ENCODE data around the gene MYRIP.
"Not testable (repeated sequence)": the region's sequence is repeated elsewhere in the genome, so short reads cannot be mapped to it uniquely, and the experiment has no call there.

The MYRIP gene

GRCh38 chr3:40079203-40079846, 269.9 kb downstream of the MYRIP start:
- Histone ChIP-seq H3K27me3 (replicated peaks; ENCODE audit: control insufficient read depth, insufficient read depth, low read length, poor library complexity, severe bottlenecking) (no peaks in the 10 kb centered on the region), H3K4me1 (ENCODE audit: control insufficient read depth, insufficient read depth, low read length, poor library complexity, severe bottlenecking) (no peaks in the 10 kb centered on the region), H3K9me3 (ENCODE audit: control insufficient read depth, low read length) (no peaks in the 10 kb centered on the region), H3K4me3 (ENCODE audit: insufficient read depth, low read depth, low read length, poor library complexity, severe bottlenecking) (no peak overlapping the region), H3K27ac (ENCODE audit: insufficient read depth, low read length, poor library complexity, severe bottlenecking) (no peak overlapping the region), H3K36me3 (ENCODE audit: control insufficient read depth, insufficient read depth, low read length) (no peaks in the 10 kb centered on the region)
- no peak for DNase-seq

- Histone ChIP-seq H3K9me3 (ENCODE audit: control insufficient read depth, low read length) (no peaks in the 10 kb centered on the region), H3K27me3 (replicated peaks; ENCODE audit: control insufficient read depth, insufficient read depth, low read length, poor library complexity, severe bottlenecking) (no peaks in the 10 kb centered on the region), H3K27ac (ENCODE audit: insufficient read depth, low read length, poor library complexity, severe bottlenecking) (no peak overlapping the region), H3K36me3 (ENCODE audit: control insufficient read depth, insufficient read depth, low read length) (no peaks in the 10 kb centered on the region), H3K4me3 (ENCODE audit: insufficient read depth, low read depth, low read length, poor library complexity, severe bottlenecking) (no peak overlapping the region), H3K4me1 (ENCODE audit: control insufficient read depth, insufficient read depth, low read length, poor library complexity, severe bottlenecking) (no peaks in the 10 kb centered on the region)
- no peak for DNase-seq
Observed at GRCh38 chr3:40079847-40080240, 270.4 kb downstream of the MYRIP start.

GRCh38 chr3:40083066-40083465, 273.7 kb downstream of the MYRIP start:
- H3K36me3 ChIP-seq (ENCODE audit: control insufficient read depth, insufficient read depth, low read length) = no peaks in the 10 kb centered on the region
- DNase-seq = no peak
- H3K4me1 ChIP-seq (ENCODE audit: control insufficient read depth, insufficient read depth, low read length, poor library complexity, severe bottlenecking) = no peaks in the 10 kb centered on the region
- H3K9me3 ChIP-seq (ENCODE audit: control insufficient read depth, low read length) = no peaks in the 10 kb centered on the region
- no peak overlapping the region for H3K27ac ChIP-seq (ENCODE audit: insufficient read depth, low read length, poor library complexity, severe bottlenecking)
- H3K4me3 ChIP-seq (ENCODE audit: insufficient read depth, low read depth, low read length, poor library complexity, severe bottlenecking) = no peak overlapping the region
- H3K27me3 ChIP-seq (replicated peaks; ENCODE audit: control insufficient read depth, insufficient read depth, low read length, poor library complexity, severe bottlenecking) = no peaks in the 10 kb centered on the region

GRCh38 chr3:40084424-40084823, 275.0 kb downstream of the MYRIP start:
- not testable (repeated sequence) for H3K4me1 ChIP-seq (ENCODE audit: control insufficient read depth, insufficient read depth, low read length, poor library complexity, severe bottlenecking); H3K27me3 ChIP-seq (replicated peaks; ENCODE audit: control insufficient read depth, insufficient read depth, low read length, poor library complexity, severe bottlenecking); H3K36me3 ChIP-seq (ENCODE audit: control insufficient read depth, insufficient read depth, low read length); H3K4me3 ChIP-seq (ENCODE audit: insufficient read depth, low read depth, low read length, poor library complexity, severe bottlenecking); DNase-seq; H3K27ac ChIP-seq (ENCODE audit: insufficient read depth, low read length, poor library complexity, severe bottlenecking); H3K9me3 ChIP-seq (ENCODE audit: control insufficient read depth, low read length)

GRCh38 chr3:40086890-40087883, 277.8 kb downstream of the MYRIP start:
- no peaks in the 10 kb centered on the region for H3K4me1 ChIP-seq (ENCODE audit: control insufficient read depth, insufficient read depth, low read length, poor library complexity, severe bottlenecking)

GRCh38 chr3:40088527-40089170, 279.2 kb downstream of the MYRIP start:
- H3K36me3 ChIP-seq (ENCODE audit: control insufficient read depth, insufficient read depth, low read length) = no peaks in the 10 kb centered on the region
- no peaks in the 10 kb centered on the region for H3K4me1 ChIP-seq (ENCODE audit: control insufficient read depth, insufficient read depth, low read length, poor library complexity, severe bottlenecking)
- no peak for DNase-seq
- H3K9me3 ChIP-seq (ENCODE audit: control insufficient read depth, low read length) = no peaks in the 10 kb centered on the region
- H3K27ac ChIP-seq (ENCODE audit: insufficient read depth, low read length, poor library complexity, severe bottlenecking) = no peak overlapping the region
- H3K27me3 ChIP-seq (replicated peaks; ENCODE audit: control insufficient read depth, insufficient read depth, low read length, poor library complexity, severe bottlenecking) = no peaks in the 10 kb centered on the region
- H3K4me3 ChIP-seq (ENCODE audit: insufficient read depth, low read depth, low read length, poor library complexity, severe bottlenecking) = no peak overlapping the region

More at GRCh38 chr3:40086890-40087883, 277.8 kb downstream of the MYRIP start:
- no peaks in the 10 kb centered on the region for H3K9me3 ChIP-seq (ENCODE audit: control insufficient read depth, low read length)
- H3K27ac ChIP-seq (ENCODE audit: insufficient read depth, low read length, poor library complexity, severe bottlenecking) = no peak overlapping the region
- no peaks in the 10 kb centered on the region for H3K27me3 ChIP-seq (replicated peaks; ENCODE audit: control insufficient read depth, insufficient read depth, low read length, poor library complexity, severe bottlenecking)
- no peak overlapping the region for H3K4me3 ChIP-seq (ENCODE audit: insufficient read depth, low read depth, low read length, poor library complexity, severe bottlenecking)
- H3K36me3 ChIP-seq (ENCODE audit: control insufficient read depth, insufficient read depth, low read length) = no peaks in the 10 kb centered on the region
- no peak for DNase-seq

- Histone ChIP-seq H3K27ac (ENCODE audit: insufficient read depth, low read length, poor library complexity, severe bottlenecking) (no peak overlapping the region), H3K9me3 (ENCODE audit: control insufficient read depth, low read length) (no peaks in the 10 kb centered on the region), H3K27me3 (replicated peaks; ENCODE audit: control insufficient read depth, insufficient read depth, low read length, poor library complexity, severe bottlenecking) (no peaks in the 10 kb centered on the region), H3K4me1 (ENCODE audit: control insufficient read depth, insufficient read depth, low read length, poor library complexity, severe bottlenecking) (no peaks in the 10 kb centered on the region), H3K4me3 (ENCODE audit: insufficient read depth, low read depth, low read length, poor library complexity, severe bottlenecking) (no peak overlapping the region), H3K36me3 (ENCODE audit: control insufficient read depth, insufficient read depth, low read length) (no peaks in the 10 kb centered on the region)
- DNase-seq = no peak
Observed at GRCh38 chr3:40096661-40097111, 287.3 kb downstream of the MYRIP start.

- H3K27ac ChIP-seq (ENCODE audit: insufficient read depth, low read length, poor library complexity, severe bottlenecking) = no peak overlapping the region
- H3K9me3 ChIP-seq (ENCODE audit: control insufficient read depth, low read length) = no peaks in the 10 kb centered on the region
- H3K27me3 ChIP-seq (replicated peaks; ENCODE audit: control insufficient read depth, insufficient read depth, low read length, poor library complexity, severe bottlenecking) = no peaks in the 10 kb centered on the region
- no peaks in the 10 kb centered on the region for H3K4me1 ChIP-seq (ENCODE audit: control insufficient read depth, insufficient read depth, low read length, poor library complexity, severe bottlenecking)
- DNase-seq = no peak
- no peaks in the 10 kb centered on the region for H3K36me3 ChIP-seq (ENCODE audit: control insufficient read depth, insufficient read depth, low read length)
- no peak overlapping the region for H3K4me3 ChIP-seq (ENCODE audit: insufficient read depth, low read depth, low read length, poor library complexity, severe bottlenecking)
Observed at GRCh38 chr3:40097131-40098117, 288.0 kb downstream of the MYRIP start.

- Histone ChIP-seq H3K27ac (ENCODE audit: insufficient read depth, low read length, poor library complexity, severe bottlenecking) (no peak overlapping the region), H3K27me3 (replicated peaks; ENCODE audit: control insufficient read depth, insufficient read depth, low read length, poor library complexity, severe bottlenecking) (no peaks in the 10 kb centered on the region), H3K4me3 (ENCODE audit: insufficient read depth, low read depth, low read length, poor library complexity, severe bottlenecking) (no peak overlapping the region), H3K4me1 (ENCODE audit: control insufficient read depth, insufficient read depth, low read length, poor library complexity, severe bottlenecking) (no peaks in the 10 kb centered on the region), H3K36me3 (ENCODE audit: control insufficient read depth, insufficient read depth, low read length) (no peaks in the 10 kb centered on the region), H3K9me3 (ENCODE audit: control insufficient read depth, low read length) (no peaks in the 10 kb centered on the region)
- DNase-seq = no peak
Observed at GRCh38 chr3:40098261-40098759, 288.9 kb downstream of the MYRIP start.

Measured in effector memory CD4-positive, alpha-beta T cell (primary cell).